Measurements from ENCODE around the gene MAML2. TPM values are rescaled to one million over a fixed set of nuclear protein-coding genes. Genes with fewer than 3 reads are reported as not detected.
A peak's percentile ranks its signal among the peaks of the same experiment; 100 is the strongest.

The MAML2 gene
- total RNA-seq, 4 donors from 2014 or later: 20.0 to 33.7 (median 23.2) TPM

- no peak for TF ChIP-seq POLR2AphosphoS5 (IDR thresholded peaks at IDR 0.05)
- TF ChIP-seq POLR2A (IDR thresholded peaks at IDR 0.05; ENCODE audit: low read depth): no peak
- TF ChIP-seq EP300 (IDR thresholded peaks at IDR 0.05): no peak
- no peak for TF ChIP-seq CTCF (IDR thresholded peaks at IDR 0.05)
- H3K27me3 ChIP-seq: no peaks in the 10 kb centered on the region
- peaks cover 61 to 95% (median 88%) of the 10 kb centered on the region in 4 donors for H3K4me1 ChIP-seq
- H3K36me3 ChIP-seq: peaks cover 0 to 6% (median 0%) of the 10 kb centered on the region in 4 donors
- no peak for DNase-seq (ENCODE audit: extremely low spot score)
- H3K9me3 ChIP-seq: no peaks in the 10 kb centered on the region
- intact Hi-C loops (cut with DNase I): no loop called here
- H3K27ac ChIP-seq (replicated peaks in 1 of 4): no peak overlapping the region
- WGBS: 70% methylated on average over 6 of the region's 6 CpGs
- no peak overlapping the region for H3K4me3 ChIP-seq
These were observed 29.8 kb downstream of the MAML2 start for GRCh38 chr11:96313163-96313562.

- intact Hi-C loops (cut with DNase I): no loop called here
- DNase-seq (ENCODE audit: extremely low spot score): no peak
- no peaks in the 10 kb centered on the region for H3K27me3 ChIP-seq
- H3K27ac ChIP-seq (replicated peaks in 1 of 4): peak overlapping the region; percentile 35 to 64 (median 44)
- TF ChIP-seq CTCF (IDR thresholded peaks at IDR 0.05) (no peak), POLR2A (IDR thresholded peaks at IDR 0.05; ENCODE audit: low read depth) (no peak), POLR2AphosphoS5 (IDR thresholded peaks at IDR 0.05) (no peak), EP300 (IDR thresholded peaks at IDR 0.05) (no peak)
- no peak overlapping the region for H3K4me3 ChIP-seq
- no peaks in the 10 kb centered on the region for H3K9me3 ChIP-seq
- peaks cover 61 to 99% (median 93%) of the 10 kb centered on the region in 4 donors for H3K4me1 ChIP-seq
- WGBS: 40% methylated on average over 2 of the region's 2 CpGs
- H3K36me3 ChIP-seq: no peaks in the 10 kb centered on the region
These were observed 31.9 kb downstream of the MAML2 start for GRCh38 chr11:96311120-96311568.

GRCh38 chr11:96310236-96310635 lies 32.8 kb downstream of the MAML2 start:
- Histone ChIP-seq H3K27ac (replicated peaks in 1 of 4) (no peak overlapping the region), H3K27me3 (no peaks in the 10 kb centered on the region), H3K36me3 (no peaks in the 10 kb centered on the region), H3K9me3 (no peaks in the 10 kb centered on the region), H3K4me1 (peaks cover 63 to 99% (median 94%) of the 10 kb centered on the region in 4 donors), H3K4me3 (no peak overlapping the region)
- intact Hi-C loops (cut with DNase I): no loop called here
- TF ChIP-seq POLR2A (IDR thresholded peaks at IDR 0.05; ENCODE audit: low read depth) (no peak), CTCF (IDR thresholded peaks at IDR 0.05) (no peak), EP300 (IDR thresholded peaks at IDR 0.05) (no peak), POLR2AphosphoS5 (IDR thresholded peaks at IDR 0.05) (no peak)
- DNase-seq (ENCODE audit: extremely low spot score): no peak
- WGBS: 57% methylated on average over 1 of the region's 1 CpG

GRCh38 chr11:96309643-96310017 lies 33.4 kb downstream of the MAML2 start:
- DNase-seq (ENCODE audit: extremely low spot score): no peak
- WGBS: 95% methylated on average over 5 of the region's 5 CpGs
- no peak for TF ChIP-seq EP300 (IDR thresholded peaks at IDR 0.05)
- TF ChIP-seq POLR2A (IDR thresholded peaks at IDR 0.05; ENCODE audit: low read depth): no peak
- no peak for TF ChIP-seq POLR2AphosphoS5 (IDR thresholded peaks at IDR 0.05)
- no peak for TF ChIP-seq CTCF (IDR thresholded peaks at IDR 0.05)
- intact Hi-C loops (cut with DNase I): no loop called here
- Histone ChIP-seq H3K4me1 (peaks cover 57 to 98% (median 94%) of the 10 kb centered on the region in 4 donors), H3K4me3 (no peak overlapping the region), H3K27me3 (no peaks in the 10 kb centered on the region), H3K36me3 (no peaks in the 10 kb centered on the region), H3K9me3 (no peaks in the 10 kb centered on the region), H3K27ac (replicated peaks in 1 of 4) (peak overlapping the region in 3 of 4 donors; percentile 75 to 84 (median 80))

Measured in esophagus muscularis mucosa (tissue), 4 donors.